Astrocyte (in vitro differentiated cells and primary cell): ENCODE data around the gene ELAVL2. TPM values are rescaled to one million over a fixed set of nuclear protein-coding genes. Genes with fewer than 3 reads are reported as not detected.

Experiments
- DNase-seq: peaks from one replicate; pipeline ENCODE4 v3.0.0-alpha.2; 2010; ENCODE audit warnings: low read depth
- FAIRE-seq: peaks from 2 replicates; lab custom pipeline; 2011; peaks lifted over from hg19 to GRCh38; lab: Jason Lieb, UNC
- H2AFZ ChIP-seq: 2 replicates; pipeline ENCODE4 v1.6.0; 2012; ENCODE audit warnings: low read depth, low read length, inconsistent platforms
- H3K27ac ChIP-seq: 2 replicates; pipeline ENCODE4 v1.5.1; 2011; ENCODE audit warnings: low read depth, low read length, inconsistent platforms
- H3K27me3 ChIP-seq: 2 replicates; pipeline ENCODE4 v1.6.0; 2011; ENCODE audit warnings: low read length, inconsistent platforms; ENCODE audit not compliant: insufficient read depth
- H3K36me3 ChIP-seq: 2 replicates; pipeline ENCODE4 v1.5.1; 2011; ENCODE audit warnings: low read length, inconsistent platforms; ENCODE audit not compliant: insufficient read depth
- H3K4me1 ChIP-seq: 2 replicates; pipeline ENCODE4 v1.5.1; 2011; ENCODE audit warnings: low read length, inconsistent platforms; ENCODE audit not compliant: insufficient read depth
- H3K4me2 ChIP-seq: 2 replicates; pipeline ENCODE4 v1.6.0; 2012; ENCODE audit warnings: low read length, inconsistent platforms
- H3K4me3 ChIP-seq: 2 replicates; pipeline ENCODE4 v1.5.1; 2011; ENCODE audit warnings: low read depth, mild to moderate bottlenecking, low read length, inconsistent platforms; ENCODE audit not compliant: insufficient read depth
- H3K79me2 ChIP-seq: 2 replicates; pipeline ENCODE4 v1.6.0; 2012; ENCODE audit warnings: mild to moderate bottlenecking, low read length, inconsistent platforms; ENCODE audit not compliant: insufficient read depth
- H3K9ac ChIP-seq: 2 replicates; pipeline ENCODE4 v1.6.0; 2012; ENCODE audit warnings: mild to moderate bottlenecking, low read length, inconsistent platforms
- H3K9me3 ChIP-seq: 2 replicates; pipeline ENCODE4 v1.5.1; 2012; ENCODE audit warnings: low read depth, mild to moderate bottlenecking, low read length, inconsistent platforms; ENCODE audit not compliant: insufficient read depth
- H4K20me1 ChIP-seq: 2 replicates; pipeline ENCODE4 v1.6.0; 2012; ENCODE audit warnings: low read length, inconsistent platforms; ENCODE audit not compliant: insufficient read depth
- H3K27ac Mint-ChIP-seq: one replicate; pipeline ENCODE4 v1.8.0; 2021; ENCODE audit warnings: mild to moderate bottlenecking, mixed read lengths; ENCODE audit not compliant: unreplicated experiment
- H3K27me3 Mint-ChIP-seq: one replicate; pipeline ENCODE4 v1.8.0; 2021; ENCODE audit warnings: low read depth, mixed read lengths; ENCODE audit not compliant: unreplicated experiment
- H3K36me3 Mint-ChIP-seq: one replicate; pipeline ENCODE4 v1.8.0; 2021; ENCODE audit warnings: low read depth, mixed read lengths; ENCODE audit not compliant: unreplicated experiment
- H3K4me1 Mint-ChIP-seq: one replicate; pipeline ENCODE4 v1.8.0; 2021; ENCODE audit warnings: low read depth, mixed read lengths; ENCODE audit not compliant: unreplicated experiment
- H3K4me3 Mint-ChIP-seq: one replicate; pipeline ENCODE4 v1.8.0; 2021; ENCODE audit warnings: mild to moderate bottlenecking, moderate library complexity, mixed read lengths; ENCODE audit not compliant: unreplicated experiment
- H3K9me3 Mint-ChIP-seq: one replicate; pipeline ENCODE4 v1.8.0; 2021; ENCODE audit warnings: mild to moderate bottlenecking, mixed read lengths; ENCODE audit not compliant: unreplicated experiment
- EZH2 ChIP-seq: IDR thresholded peaks from 2 replicates; pipeline ENCODE4 v1.6.1; 2012; ENCODE audit warnings: mild to moderate bottlenecking, low read length, inconsistent platforms; ENCODE audit not compliant: insufficient read depth
- total RNA-seq: library from RNA; stranded (reverse); gene quantifications from 2 replicates; pipeline ENCODE4 v1.2.1, GENCODE V29; 2021
- TF ChIP-seq, protein P1 (sequence below): IDR thresholded peaks from 2 replicates; pipeline ENCODE4 v1.5.1; 2011; ENCODE audit warnings: low read depth, mild to moderate bottlenecking, inconsistent platforms, low read length, moderate library complexity; ENCODE audit not compliant: insufficient read depth

ELAVL2 gene
- total RNA-seq, 1 donor from 2014 or later = 22.2 TPM

GRCh38 chr9:23823269-23823668, 2.8 kb downstream of the ELAVL2 start:
- Histone ChIP-seq H3K27ac (no peak overlapping the region), H3K4me1 (no peaks in the 10 kb centered on the region), H3K36me3 (no peaks in the 10 kb centered on the region), H4K20me1 (no peaks in the 10 kb centered on the region), H2AFZ (no peak overlapping the region), H3K4me3 (no peak overlapping the region), H3K79me2 (no peaks in the 10 kb centered on the region), H3K9me3 (no peaks in the 10 kb centered on the region), H3K9ac (no peak overlapping the region), H3K4me2 (no peak overlapping the region), H3K27me3 (peaks cover 42% of the 10 kb centered on the region)
- peaks cover 26% of the 10 kb centered on the region for H3K27me3 Mint-ChIP-seq
- H3K4me1 Mint-ChIP-seq = peaks cover 6% of the 10 kb centered on the region
- H3K27ac Mint-ChIP-seq = no peak overlapping the region
- H3K36me3 Mint-ChIP-seq = no peaks in the 10 kb centered on the region
- no peaks in the 10 kb centered on the region for H3K9me3 Mint-ChIP-seq
- no peak for DNase-seq
- no peak for FAIRE-seq
- no peak for TF ChIP-seq EZH2
- TF ChIP-seq, protein P1, sequence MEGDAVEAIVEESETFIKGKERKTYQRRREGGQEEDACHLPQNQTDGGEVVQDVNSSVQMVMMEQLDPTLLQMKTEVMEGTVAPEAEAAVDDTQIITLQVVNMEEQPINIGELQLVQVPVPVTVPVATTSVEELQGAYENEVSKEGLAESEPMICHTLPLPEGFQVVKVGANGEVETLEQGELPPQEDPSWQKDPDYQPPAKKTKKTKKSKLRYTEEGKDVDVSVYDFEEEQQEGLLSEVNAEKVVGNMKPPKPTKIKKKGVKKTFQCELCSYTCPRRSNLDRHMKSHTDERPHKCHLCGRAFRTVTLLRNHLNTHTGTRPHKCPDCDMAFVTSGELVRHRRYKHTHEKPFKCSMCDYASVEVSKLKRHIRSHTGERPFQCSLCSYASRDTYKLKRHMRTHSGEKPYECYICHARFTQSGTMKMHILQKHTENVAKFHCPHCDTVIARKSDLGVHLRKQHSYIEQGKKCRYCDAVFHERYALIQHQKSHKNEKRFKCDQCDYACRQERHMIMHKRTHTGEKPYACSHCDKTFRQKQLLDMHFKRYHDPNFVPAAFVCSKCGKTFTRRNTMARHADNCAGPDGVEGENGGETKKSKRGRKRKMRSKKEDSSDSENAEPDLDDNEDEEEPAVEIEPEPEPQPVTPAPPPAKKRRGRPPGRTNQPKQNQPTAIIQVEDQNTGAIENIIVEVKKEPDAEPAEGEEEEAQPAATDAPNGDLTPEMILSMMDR = no peak
- no peak overlapping the region for H3K4me3 Mint-ChIP-seq

- DNase-seq (no peak), FAIRE-seq (no peak)
- Mint-ChIP-seq H3K27ac (no peak overlapping the region), H3K36me3 (no peaks in the 10 kb centered on the region), H3K9me3 (no peaks in the 10 kb centered on the region), H3K27me3 (peaks cover 22% of the 10 kb centered on the region), H3K4me3 (peak overlapping the region; percentile 81), H3K4me1 (peaks cover 6% of the 10 kb centered on the region)
- Histone ChIP-seq H3K4me3 (peak overlapping the region; percentile 42), H3K27me3 (peaks cover 42% of the 10 kb centered on the region), H3K4me1 (no peaks in the 10 kb centered on the region), H4K20me1 (no peaks in the 10 kb centered on the region), H3K4me2 (peak overlapping the region; percentile 85), H3K27ac (no peak overlapping the region), H3K79me2 (no peaks in the 10 kb centered on the region), H2AFZ (no peak overlapping the region), H3K9ac (no peak overlapping the region), H3K36me3 (no peaks in the 10 kb centered on the region), H3K9me3 (no peaks in the 10 kb centered on the region)
- TF ChIP-seq, protein P1 = no peak
- TF ChIP-seq EZH2 = peak; percentile 33
These were observed 3.5 kb downstream of the ELAVL2 start for GRCh38 chr9:23822261-23823169.
